HG02885 (cell line): ENCODE measurements around the gene CREB3L2.
"Not testable (repeated sequence)": the region's sequence is repeated elsewhere in the genome, so short reads cannot be mapped to it uniquely, and the experiment has no call there.

Experiments
- ATAC-seq: cut with Tn5 transposase; IDR thresholded peaks from one replicate; pipeline ENCODE4 v1.9.1; 2021; ENCODE audit warnings: mild to moderate bottlenecking; ENCODE audit not compliant: unreplicated experiment, poor library complexity

Gene CREB3L2, protein sequence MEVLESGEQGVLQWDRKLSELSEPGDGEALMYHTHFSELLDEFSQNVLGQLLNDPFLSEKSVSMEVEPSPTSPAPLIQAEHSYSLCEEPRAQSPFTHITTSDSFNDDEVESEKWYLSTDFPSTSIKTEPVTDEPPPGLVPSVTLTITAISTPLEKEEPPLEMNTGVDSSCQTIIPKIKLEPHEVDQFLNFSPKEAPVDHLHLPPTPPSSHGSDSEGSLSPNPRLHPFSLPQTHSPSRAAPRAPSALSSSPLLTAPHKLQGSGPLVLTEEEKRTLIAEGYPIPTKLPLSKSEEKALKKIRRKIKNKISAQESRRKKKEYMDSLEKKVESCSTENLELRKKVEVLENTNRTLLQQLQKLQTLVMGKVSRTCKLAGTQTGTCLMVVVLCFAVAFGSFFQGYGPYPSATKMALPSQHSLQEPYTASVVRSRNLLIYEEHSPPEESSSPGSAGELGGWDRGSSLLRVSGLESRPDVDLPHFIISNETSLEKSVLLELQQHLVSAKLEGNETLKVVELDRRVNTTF

DNA sequence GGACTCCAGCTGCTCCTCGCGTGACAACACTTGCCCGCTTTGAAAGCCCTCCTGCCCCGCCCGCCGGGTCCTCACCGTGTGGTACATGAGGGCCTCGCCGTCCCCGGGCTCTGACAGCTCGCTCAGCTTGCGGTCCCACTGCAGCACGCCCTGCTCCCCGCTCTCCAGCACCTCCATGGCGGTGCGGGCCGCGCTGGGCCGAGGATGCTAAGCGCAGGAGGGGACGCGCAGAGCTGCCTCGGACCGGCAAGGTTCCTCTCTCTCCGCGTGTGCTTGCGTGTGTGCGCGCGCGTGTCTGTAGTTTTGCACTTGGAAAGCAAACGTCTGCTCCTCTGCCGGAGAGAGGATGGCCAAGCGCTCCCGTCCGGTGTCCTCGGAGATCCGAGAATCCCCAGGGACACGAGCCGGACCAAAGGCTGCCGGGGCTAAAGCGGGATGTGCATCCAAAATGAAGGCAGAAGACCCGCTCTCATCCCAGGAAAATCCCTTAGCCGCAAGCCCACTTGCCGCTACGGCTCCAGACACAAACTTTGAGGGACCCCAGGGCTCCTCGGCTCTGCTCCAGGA lies at the start of gene CREB3L2:
TSS of gene CREB3L2 (minus strand) at position 558 of the 567 bp plus-strand sequence. CDS start at position 177, 381 bp downstream.
- peak; percentile 29 for ATAC-seq

DNA sequence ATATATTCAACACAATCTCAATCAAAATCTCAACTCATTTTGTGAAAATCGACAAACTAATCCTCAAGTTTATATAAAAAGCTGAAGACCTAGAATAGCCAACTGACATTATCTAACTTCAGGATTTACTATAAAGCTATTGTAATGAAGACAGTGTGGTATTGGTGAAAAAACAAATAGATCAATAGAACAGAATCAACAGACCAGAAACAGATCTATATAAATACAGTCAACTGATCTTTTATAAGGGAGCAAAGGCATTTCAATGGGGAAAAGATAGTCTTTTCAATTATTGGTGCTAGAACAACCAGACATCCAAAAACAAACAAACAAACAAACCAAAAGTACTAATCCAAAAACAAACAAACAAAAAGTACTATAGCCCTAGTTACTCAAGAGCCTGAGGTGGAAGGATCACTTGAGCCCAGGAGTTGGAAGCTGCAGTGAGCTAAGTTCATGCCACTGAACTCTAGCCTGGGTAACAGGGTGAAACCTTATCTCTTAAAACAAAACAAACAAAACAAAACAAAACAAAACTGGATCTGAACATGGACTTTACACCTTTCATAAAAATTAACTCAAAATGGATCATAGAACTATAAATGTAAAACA lies 47.7 kb upstream of the CREB3L2 start:
- no peak for ATAC-seq

DNA sequence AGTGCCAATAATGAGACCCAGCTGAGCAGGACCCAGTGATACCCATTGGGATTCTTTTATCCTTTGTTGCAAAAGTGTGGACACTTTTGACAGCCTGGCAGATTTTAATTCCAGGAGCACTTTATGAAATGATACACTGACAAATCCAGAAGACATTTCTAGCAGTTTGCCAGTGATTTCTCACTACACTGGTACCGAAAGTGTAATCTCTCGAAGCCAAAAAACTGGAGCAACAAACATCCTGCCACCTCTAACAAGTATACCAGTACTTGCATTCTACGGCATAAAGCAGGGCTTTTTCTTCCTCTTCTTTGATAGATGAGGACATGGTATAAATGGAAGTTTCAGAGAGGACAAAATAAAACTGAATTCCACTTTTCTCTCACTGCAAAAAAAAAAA lies 46.0 kb upstream of the CREB3L2 start:
- no peak for ATAC-seq

DNA sequence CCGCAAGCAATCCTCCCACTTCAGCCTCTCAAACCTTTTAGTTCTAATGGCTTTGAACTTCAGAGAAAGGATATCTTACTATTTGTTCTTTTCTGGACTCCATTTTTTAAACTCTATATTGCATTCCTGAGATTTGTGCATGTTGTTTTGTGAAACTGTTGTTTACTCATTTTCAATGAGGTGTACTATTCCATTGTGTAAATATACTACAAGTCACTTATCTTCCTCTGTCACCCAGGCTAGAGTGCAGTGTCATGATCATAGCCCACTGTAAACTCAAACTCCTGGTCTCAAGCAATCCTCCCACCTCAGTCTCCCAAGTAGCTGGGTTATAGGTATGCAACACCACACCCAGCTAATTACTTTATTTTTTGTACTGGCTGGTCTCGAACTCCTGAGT lies 43.0 kb upstream of the CREB3L2 start:
- ATAC-seq, result no peak

DNA sequence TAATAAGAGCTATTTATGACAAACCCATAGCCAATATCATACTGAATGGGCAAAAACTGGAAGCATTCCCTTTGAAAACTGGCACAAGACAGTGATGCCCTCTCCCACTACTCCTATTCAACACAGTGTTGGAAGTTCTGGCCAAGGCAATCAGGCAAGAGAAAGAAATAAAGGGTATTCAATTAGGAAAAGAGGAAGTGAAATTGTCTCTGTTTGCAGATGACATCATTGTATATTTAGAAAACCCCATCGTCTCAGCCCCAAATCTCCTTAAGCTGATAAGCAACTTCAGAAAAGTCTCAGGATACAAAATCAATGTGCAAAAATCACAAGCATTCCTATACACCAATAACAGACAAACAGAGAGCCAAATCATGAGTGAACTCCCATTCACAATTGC lies 38.2 kb upstream of the CREB3L2 start:
- not testable (repeated sequence) for ATAC-seq

DNA sequence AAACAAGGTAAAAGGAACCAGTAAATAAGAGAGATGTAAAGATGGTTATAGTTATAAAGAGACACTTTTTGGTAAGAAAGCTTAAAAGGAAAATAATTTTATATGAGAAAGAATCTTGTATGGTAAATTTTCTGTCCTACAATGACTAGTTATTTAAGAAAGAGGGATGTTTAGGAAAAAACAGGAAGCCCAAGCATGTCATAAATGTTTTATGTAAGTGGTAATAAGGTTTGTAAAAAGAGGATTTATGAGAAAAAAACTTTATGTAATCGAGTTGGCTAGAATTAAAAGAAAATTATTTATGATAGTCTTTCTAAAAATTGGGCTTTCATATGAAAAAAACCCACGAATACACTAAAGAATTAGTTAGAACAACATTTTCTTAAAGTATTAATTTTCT lies 34.2 kb upstream of the CREB3L2 start:
- ATAC-seq, result no peak

DNA sequence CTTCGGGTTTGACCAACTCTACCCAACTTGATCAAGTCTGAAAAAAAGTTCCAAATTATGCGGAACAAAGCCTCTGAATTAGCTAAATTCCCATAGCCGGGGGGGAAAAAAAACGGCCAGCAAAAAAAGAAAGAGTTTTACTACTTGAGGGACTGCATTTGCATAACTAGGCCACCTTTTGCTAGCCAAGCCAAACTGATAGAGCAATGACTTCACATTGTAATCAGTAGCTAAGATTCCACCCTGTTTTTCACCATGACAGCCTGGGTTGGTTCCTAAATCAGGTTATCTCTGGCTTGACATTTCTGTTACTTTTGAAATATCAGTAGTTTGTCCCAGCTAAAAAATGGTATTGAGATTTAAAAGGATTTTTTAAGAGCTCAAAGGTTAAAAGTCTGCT lies 31.4 kb upstream of the CREB3L2 start:
- ATAC-seq, result no peak

DNA sequence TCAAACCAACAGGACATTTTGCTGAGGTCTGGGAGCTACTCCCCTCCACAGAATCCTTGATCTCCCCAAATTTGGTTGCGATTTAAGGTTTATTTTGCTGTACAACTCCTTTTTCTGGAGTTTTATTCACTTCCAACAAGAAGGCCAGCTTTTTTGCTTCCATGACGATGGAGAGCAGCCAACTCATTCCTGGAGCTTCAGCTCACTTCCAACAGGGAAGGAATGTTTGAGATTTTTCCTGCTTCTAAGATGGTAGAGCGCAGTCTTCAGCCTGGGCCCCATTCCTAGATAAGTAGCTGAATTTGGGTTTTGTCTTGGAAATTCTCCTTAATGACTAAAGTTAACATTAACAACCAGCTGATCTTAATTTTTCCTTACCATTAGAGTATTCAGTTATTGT lies 30.9 kb upstream of the CREB3L2 start:
- no peak for ATAC-seq

DNA sequence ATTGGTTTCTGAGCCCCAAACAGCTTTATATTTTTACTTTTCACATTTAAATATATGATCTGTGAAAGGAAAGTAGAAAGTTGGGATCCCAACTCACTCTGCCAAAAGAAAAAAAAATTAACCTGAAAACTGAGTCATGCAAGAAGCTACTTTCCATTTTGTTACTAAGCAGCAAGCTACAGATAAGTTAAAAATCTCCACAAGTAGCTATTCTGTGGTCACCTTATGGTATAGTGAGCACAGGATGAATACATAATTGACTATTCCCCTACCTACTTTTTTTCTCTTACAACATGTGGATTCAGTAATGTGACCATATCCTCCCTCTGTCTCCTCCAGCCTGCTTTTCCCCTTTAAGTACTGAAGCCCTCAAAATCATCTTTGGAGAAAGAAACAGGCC lies 30.3 kb upstream of the CREB3L2 start:
- ATAC-seq, result peak; percentile 58

DNA sequence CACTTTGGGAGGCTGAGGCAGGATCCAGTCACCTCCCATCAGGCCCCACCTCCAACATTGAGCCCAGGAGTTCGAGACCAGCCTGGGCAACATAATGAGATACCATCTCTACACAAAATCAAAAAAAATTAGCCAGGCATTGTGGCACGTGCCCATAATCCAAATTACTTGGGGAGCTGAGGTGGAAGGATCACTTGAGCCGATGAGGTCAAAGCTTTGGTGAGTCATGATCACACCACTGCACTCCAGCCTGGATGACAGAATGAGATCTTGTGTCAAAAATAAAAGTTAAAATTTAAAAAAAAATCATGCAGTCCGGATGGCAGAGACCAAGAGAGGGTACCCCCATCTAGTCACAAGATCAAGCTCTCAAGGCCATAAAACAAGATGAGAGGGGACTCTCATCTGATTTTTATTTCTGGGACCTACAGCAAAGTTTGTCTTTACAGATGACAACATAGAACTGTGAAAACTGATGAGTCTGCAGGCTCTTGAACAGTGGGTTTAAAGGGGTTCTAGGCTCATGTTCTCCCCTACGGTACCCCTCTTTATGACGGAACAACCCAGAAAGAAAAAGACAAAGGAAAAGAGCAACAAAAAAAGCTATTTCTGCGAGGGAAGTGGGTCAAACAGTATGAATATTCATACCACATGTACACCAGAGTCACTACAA lies 28.9 kb upstream of the CREB3L2 start:
- ATAC-seq, result no peak

DNA sequence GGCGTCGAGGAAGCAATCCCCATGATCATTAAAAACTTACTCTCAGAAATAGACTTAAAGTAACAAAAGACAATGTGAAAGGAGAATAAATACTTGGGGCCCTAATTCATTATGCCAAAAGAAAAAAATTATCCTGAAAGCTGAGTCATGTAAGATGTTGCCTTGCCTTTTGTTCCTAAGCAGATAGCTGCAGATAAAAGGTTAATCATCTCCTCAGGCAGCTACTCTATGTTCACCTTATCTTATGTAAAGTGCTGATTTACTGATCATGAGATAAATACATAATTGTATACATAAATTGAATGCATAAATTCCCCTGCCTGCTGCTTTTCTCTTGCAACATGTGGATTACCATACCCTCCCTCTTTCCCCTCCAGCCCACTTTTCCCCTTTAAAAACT lies 28.1 kb upstream of the CREB3L2 start:
- ATAC-seq, result no peak

DNA sequence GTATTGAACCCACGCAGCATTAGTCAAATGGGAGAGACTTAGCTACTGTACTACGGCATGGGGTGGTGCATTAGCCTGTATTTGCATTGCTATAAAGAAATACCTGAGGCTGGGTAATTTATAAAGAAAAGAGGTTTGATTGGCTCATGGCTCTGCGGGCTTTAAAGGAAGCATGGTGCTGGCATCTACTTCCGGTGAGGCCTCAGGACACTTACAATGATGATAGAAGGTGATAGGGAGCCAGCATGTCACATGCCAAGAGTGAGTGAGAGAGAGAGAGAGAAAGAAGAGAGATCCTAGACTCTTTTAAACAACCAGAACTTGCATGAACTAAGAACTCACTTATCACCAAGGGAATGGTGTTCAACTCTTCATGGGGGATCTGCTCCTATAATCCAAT lies 27.2 kb upstream of the CREB3L2 start:
- no peak for ATAC-seq

DNA sequence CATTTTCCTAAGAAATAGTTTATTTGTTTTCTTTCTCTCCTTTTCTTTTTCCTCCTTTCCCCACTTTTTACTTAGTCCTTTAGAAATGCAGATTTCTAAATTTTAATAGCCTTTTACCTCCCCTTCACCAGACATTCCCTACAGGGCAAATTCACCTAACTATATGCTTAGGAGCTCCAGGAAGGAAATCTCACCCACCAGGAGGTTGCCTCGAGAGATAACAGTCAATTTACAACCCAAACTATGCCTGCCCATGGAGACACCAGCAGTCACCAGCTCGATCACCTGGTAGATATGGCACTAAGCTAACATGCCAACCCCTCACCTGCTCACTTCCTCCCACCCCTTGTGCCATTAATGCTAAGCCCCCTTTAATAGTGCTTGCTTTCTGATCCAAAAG lies 25.2 kb upstream of the CREB3L2 start:
- ATAC-seq, result no peak

DNA sequence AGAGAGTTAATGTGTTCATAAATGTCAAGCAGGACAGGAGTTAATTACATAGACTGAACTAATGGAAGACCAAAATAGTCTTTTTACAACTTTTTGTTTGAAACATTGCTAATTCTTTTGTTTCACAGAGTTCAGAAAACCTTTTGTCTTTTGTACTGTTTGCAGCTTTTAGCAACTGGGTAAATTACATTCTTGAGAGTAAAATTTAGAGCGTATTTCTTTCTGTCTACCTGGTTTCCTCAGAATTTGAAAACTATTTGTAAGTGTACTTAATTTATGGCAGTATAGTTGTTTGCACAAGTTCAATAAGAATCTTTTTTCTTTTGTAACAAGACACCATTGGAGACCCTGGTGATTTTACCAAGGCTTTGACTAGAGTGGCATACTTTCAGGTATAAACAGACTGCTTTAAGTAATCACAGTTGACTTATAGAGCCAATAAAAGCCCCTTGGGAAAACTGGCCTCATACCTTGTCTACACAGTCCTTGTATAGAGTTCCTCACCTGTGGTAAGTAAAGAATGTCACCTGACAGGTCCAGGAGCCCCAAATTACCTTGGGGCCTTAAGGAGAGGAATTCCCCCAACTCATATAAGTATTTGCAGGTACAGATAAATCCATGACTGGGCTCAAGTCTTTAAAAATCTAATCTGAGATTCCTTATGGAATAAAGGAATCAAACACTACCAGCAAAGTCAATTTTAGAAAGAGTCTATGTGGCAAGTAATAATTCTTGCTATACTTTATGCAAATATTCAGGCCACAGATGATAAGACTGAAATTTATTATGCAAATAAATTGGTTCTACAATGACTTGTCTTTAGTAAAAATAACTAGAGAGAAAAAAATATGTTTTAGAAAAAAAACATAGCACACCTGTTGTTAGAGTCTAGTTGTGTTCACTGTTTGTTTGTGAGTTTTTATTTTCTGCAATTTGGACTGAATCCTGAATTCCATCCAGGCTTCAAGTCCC lies 23.6 kb upstream of the CREB3L2 start:
- ATAC-seq, result peak; percentile 54

DNA sequence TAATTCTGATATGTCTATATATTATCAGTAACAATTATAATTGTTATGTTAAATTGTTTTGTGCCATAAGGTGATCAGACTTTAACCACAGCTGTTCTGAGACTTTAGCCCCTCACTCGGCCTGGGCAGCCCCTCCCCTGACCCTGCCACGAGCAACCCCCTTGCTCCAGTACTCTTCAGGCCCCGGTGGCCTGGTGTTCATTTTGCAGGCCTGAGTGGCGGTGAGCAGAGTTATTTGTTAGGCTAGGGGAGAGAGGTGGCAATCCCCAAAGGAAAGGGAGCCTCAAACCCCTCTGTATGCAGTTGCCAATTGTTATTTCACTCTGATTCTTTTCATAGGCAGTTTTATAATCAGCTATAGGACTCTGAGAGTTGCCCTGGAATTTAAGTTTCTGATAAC lies 22.9 kb upstream of the CREB3L2 start:
- no peak for ATAC-seq

DNA sequence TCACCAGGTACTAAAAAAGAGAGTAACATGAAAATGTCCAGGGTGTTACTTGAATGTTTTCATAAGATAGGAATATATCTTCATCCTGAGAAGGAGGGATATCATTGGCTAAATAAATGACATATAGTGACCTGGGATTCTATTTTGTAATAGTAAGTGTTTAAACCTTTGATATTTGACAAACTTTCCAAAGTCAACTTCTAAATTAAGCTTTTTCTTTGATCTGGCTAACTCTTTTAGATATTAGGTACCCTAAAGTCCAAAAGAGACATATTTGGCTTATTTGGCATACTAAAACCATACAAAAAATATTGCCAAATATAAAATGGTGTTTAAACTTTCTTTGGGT lies 22.4 kb upstream of the CREB3L2 start:
- ATAC-seq, result no peak

DNA sequence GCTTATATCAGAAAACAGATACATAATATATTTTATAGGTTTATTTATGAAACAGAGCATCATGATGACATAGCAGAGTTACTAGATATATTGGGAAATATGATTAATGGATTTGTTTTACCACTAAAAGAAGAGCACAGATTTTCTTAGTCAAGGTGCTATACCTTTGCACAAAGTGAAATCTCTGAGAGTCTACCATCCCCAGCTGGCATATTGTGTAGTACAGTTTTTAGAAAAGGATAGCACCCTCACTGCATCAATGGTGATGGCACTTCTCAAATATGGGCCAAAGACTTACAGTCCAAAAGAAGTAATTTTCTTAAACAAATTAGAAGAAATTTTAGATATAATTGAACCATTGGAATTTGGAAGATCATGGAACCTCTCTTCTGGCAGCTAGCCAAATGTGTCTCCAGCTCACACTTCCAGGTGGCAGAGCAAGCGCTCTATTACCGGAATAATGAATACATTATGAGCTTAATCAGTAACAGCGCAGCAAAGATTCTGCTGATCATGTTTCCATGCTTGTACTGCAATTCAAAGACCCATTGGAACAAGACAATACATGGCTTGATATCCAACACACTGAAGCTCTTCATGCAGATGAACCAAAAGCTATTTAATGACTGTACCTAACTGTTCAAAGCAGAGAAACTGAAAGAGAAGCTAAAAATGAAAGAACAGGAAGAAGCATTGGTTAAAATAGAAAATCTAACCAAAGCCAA lies 21.9 kb upstream of the CREB3L2 start:
- peak; percentile 80 for ATAC-seq

DNA sequence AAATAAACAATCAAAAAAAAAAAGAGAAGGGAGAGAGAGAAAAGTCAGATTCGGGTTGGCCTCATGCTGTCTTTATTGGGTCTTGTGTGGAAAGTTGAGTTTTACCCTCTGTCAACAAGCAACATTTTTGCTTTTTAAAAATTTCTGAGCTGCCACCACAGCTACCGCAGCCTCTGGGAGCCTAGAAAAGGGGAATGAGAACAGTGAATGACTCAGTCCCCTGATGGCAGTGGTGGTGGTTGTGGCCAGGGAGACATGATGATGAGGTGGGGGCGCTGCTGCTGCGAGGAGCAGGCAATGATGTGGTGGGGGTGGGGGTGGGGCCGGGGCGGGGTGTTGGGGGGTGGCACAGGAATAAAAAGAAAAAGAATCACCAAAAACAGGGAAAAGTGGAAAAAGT lies 20.0 kb upstream of the CREB3L2 start:
- no peak for ATAC-seq

DNA sequence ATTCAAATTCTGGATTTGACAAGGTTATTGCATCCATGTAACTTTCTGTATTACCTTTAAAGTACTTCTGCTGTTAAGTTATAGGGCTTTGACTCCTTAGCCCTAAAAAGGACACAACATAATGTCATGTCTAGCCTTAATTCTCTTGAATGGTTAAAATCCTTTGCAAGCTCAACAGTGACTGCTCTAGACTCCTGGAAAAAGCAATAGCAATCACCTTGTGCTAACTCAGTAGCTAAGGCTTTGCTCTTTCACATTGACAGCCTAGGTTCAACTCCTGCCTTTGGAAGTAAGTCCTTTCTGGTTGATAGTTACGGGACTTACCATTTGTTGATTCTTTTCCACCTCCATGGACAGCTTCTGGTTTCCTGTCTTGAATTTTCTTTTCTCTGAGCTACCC lies 16.1 kb upstream of the CREB3L2 start:
- ATAC-seq, result no peak
